ENCODE data around the gene ECHDC1.
"Not testable (repeated sequence)": the region's sequence is repeated elsewhere in the genome, so short reads cannot be mapped to it uniquely, and the experiment has no call there.

ECHDC1 gene

DNA sequence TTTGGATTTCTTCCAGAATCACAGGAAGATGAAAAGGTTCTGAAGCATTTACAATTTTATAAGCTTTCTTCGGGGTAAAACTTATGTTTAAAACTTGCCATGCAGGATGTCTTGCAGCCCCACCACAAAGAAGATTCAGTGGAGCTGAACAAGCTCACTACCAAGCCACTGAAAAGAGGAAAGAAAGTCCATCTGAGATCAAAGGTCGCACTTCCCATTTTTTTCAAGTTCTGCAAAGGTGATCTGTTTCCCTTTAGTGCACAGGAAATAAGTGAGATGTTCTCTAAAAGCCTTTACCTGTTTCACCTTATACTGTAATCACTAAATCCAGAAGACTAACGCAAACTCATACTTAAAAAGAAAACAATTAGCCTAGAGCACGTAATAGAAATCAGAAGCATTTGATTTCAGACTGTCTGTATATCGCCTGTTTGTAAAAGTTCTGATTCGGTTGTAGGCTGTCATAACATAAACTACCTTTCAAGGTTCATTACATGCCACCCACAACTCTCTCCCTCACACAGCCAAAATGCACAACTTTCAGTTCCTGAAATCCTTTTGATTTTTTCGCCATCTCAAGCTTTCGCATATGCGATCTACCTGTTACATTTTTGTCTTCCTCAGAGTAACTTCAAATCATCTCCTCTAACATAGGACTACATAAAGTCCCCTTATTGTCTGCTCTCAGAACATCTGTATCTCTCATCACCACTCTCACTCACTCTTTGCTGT is 1.8 kb downstream of the ECHDC1 start:
- DNase-seq, result no peak

DNA sequence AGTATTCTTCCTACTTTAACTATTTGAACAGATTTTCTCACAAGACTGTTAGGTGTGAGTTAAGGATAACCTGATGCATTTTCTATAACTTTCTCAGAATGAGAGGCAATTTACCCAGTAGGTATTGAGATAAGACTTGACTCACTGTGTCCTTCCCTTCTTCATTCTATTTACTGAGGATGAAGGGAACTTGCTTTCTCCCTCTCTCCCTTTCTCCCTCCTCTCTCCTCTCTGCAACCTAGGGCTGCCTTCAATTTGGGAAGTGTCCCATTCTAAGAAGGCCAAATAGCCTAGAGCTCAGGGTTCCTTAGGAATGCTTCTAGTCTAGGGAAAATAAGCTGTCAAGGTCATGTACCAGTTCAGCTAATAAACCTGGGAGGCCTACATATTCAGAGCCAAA is 3.2 kb downstream of the ECHDC1 start:
- DNase-seq, result no peak

DNA sequence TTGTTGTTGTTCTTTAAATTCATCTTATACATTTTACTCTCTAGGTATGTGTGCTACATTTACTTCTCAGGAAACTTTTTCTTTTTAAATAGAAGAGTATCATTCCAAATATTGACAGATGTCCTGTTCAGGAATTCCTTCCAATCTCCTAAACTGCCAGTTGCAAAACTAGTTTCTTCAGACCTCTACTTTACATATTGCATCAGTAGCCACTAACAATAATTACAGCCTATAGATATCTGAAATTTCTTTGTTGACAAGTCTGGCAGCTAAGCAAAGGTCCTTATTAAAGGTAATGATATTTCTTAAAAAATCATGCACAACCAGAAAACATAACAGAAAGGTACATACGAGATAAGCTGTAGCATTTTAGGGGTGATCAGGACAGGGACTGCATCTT is 4.5 kb downstream of the ECHDC1 start:
- DNase-seq, result no peak

DNA sequence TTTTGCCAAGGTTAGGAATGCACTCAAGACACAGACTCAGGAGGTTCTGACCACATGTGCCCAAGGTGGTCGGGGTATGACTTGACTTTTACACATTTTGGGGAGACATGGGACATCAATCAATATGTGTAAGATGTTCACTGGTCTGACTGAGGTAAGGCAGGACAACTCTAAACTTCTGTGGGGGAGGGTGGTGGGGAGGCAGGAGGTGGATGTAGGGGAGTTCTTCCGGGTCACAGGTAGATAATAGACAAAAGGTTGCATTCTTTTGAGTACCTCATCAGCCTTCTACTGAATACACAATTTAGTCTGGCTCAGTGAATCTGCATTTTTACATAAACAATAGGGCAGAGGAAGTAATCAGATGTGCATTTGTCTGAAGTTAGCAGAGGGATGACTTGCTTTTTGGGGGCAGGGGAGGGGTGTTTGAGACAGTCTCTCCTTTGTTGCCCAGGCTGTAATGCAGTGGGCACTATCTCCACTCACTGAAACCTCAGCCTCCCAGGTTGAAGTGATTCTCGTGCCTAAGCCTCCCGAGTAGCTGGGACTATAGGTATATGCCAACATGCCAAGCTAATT is 10.9 kb downstream of the ECHDC1 start:
- no peak for DNase-seq

DNA sequence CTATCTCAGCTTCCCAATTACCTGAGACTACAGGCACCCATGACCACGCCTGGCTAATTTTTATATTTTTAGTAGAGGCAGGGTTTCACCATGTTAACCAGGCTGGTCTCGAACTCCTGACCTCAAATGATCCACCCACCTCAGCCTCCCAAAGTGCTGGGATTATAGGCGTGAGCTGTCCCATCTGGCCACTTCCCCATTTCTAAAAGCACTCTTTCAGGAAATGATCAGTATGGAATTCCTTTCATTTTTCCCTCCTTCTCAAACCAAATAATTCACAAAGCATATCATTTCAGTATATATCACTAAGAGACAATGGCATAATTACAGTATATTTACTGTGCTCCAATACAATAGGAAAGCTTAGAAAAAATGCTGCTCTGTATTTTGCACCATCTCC is 12.2 kb downstream of the ECHDC1 start:
- not testable (repeated sequence) for DNase-seq

DNA sequence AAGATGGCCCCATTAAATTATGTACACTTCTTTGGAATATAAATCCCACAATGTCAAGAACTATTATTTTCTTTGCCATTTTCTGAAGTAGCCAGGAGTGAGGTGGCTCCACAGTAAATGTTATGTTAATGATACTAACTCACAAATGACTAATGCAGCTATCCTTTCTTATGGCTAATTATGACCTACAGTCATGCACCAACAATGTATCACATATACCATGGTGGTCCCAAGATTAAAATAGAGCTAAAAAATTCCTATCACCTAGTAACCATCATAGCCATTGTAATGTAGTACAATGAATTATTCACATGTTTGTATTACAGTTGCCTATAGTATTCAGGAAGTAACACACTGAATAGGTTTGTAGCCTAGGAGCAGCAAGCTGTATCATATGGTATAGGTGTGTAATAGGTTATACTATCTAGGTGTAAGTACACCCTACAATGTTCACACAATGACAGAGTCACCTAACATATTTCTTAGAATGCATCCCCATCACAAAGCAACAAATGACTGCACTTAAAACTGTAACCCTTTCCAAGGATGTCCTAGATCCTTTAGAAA is 15.3 kb downstream of the ECHDC1 start:
- DNase-seq, result no peak

DNA sequence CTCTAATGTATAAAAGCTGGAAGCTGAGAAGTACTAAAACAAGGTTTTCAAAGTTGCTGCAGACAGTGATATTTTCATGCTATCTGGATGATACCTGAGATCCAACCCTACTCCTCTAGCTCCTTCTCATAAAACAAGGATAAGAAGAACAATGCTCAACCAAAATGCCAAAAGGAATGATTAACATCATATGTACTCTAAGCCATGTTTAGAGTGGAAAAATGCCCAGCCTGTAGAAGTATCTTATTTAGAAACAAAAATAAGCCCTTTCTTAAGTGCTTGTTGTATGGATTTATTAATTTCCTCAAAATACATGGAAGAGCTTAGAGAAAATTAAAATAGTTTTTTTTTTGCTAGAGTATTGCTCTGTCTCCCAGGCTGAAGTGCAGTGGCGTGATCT is 23.7 kb downstream of the ECHDC1 start:
- no peak for DNase-seq

DNA sequence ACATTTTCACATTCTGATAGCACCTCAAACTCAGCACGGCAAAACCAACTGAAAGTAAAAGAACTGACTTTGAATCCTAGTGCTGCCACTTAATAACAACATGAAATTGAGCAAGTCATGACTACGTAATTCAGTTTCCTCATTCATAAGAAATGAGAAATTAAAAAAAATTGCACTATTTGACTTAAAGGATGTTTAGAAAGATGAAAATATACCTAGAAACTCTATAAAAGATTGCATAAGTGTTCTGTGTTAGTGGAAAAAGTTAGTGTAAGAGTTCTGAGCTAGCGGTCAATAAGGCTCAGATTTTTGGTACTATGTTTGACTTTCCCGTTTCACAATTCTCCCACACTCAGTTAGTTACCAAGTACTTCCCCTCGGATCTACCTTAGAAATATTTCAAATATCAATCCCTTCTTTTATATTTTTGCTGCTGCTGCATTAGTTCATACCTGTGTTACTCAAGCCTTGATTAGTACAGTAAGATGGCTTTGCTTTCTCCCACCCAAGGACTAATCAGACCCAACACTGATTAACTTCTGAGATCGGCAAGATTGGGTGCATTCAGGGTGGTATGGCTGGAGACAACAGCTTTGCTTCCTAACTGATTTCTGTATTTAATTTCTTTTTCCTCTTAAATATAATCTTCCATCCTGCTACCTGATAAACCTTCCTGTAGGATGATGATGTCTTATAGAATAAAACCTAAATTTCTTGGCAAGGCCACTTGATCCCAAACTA is 25.9 kb downstream of the ECHDC1 start:
- DNase-seq, result peak in 1 of 2 donors; percentile 6

DNA sequence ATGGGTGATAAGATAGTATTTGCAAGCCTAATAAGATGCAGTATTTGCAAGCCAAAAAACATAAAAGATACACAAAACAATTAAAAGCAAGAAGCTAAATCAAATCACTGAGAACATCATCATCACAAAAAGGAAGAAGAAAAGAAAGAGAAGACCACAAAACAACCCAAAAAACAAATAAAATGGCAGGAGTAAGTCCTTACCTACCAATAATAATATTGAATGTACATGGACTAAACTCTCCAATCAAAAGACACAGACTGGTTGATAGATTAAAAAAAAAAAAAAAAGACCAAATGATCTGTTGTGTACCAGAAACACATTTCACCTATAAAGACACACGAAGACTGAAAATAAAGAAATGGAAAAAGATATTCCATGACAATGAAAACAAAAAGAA is 37.7 kb downstream of the ECHDC1 start:
- no peak for DNase-seq

DNA sequence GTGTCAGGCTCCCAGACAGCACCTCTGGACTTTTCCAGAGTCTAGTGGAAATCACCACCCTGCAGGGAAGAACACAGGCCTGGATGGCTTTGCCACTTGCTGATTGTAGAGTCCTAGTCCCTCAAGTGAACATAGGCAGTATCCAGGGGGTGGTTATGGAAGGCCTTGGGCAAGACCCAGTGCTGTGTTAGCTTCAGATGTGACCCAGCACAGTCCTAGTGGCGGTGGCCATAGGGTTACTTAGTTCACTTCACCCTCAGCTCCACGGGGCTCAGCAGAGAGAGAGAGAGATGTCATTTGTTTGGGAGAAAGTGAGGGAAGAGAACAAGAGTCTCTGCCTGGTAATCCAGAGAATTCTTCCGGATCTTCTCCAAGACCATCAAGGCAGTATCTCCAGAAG is 39.5 kb downstream of the ECHDC1 start:
- DNase-seq, result no peak

DNA sequence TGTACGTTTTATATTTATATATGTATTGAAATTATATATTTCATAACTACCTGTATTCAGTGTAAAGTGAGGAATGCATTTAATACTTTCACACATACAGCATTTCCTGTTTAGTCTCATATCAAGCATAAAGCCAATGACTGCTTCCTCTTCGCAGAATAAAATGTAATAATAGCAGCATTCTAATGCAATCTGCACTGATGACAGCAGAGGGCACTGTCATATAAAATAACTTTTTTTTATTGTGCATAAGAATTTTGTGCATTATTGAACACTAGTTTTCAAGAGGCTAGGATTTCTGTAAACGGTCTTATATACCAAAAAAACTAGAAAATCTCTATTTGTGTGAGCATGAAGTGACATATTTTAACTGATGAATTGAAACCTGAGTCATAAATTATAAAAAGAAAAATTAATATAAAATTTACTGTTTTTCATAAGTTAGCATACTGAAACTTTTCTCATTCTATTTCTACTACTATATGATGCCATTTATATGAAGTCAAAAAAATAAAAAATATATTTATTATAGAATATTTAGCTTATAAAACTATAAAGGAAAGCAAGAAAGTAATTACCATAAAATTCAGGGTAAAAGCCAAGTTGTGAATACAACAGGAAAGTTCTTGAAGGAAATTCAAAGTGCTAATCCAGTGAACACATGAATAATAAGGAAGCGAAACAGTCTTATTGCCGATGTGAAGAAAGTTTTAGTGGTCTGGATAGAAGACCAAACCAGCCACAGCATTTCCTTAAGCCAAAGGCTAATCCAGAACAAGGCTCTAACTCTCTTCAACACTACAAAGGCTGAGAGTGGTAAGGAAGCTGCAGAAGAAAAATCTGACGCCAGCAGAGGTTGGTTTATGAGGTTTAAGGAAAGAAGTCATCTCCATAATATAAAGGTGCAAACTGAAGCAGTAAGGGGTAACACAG is 40.4 kb downstream of the ECHDC1 start:
- DNase-seq, result peak; percentile 33 to 75

DNA sequence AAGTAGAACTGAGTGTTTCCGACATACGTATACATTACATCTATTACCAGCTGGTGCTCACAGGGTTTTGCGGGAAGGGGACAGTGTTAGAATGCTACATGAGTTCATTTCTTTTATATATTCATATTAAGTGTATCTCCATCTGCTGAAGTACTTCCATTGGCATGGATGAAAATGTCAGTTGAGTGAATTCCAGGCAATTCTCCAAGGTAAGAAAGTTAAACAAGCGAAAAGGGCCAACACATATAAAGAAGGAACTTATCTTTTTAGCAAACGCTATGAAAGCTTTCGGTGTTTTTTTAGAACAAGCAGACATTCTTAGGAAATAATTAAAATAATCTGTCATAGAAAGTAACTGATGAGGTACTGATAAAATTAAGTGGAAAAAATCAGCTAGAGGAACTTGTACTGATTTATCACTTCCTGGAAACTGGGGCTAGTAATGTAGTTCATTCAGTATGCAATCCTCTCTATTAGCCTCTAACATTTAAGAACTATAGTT is 42.2 kb downstream of the ECHDC1 start:
- no peak for DNase-seq

DNA sequence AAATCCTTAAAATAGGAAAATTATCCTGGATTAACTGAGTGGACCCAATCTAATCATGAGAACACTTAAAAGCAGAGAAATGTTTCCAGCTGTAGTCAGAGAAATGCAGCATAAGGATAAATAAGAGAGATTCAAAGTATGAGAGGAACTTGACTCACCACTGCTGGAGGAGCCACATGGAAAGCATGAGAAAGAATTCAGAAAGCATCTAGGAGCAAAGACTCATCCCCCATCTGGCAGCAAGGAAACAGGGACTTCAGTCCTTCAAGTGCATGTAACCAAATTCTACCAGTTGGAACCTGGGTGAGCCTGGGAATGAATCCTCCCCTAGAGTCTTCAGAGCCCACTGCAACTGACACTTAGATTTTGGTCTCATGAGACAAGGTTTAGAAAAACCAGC is 43.0 kb downstream of the ECHDC1 start:
- no peak for DNase-seq

DNA sequence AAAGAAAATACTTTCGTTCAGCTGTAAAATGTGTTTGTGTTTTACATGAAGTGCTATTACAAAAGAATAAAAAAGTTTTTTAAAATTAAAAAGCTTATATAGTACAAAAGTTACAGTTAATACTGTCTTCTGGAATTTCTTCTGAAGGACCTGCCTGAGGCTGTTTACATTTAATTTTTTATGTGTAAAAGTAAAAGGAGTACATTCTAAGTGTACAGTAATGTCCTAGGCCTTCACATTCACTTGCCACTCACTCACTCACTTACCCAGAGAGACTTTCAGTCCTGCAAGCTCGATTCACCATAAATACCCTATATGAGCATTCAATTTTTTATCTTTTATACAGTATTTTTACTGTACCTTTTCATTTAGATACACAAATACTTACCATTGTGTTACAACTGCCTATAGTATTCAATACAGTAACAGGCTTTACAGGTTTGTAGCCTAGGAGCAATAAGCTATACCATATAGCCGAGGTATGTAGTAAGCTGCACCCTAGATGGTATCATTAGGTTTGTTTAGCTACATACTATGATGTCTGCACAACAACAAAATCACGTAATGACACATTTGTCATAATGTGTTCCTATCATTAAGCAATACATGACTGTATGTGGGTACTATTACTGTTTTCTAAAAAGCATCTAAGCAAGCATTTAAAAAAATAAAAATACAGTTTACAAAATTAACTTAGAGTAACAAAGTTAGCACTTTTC is 43.7 kb downstream of the ECHDC1 start:
- no peak for DNase-seq

DNA sequence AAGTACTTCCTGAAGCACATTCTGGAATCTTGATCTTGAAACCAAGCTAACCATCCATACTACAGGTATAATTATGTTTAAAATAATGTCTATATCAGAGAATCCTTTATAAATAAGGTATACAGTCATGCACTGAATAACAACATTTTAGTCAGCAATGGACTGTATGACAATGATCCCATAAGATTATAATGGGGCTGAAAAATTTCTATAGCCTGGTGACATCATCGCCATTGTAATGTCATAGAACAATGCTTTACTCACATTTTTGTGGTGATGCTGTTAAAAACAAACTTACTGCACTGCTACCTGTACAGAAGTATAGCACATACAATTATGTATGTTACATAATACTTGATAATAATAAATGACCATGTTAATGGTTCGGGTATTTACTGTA is 44.9 kb downstream of the ECHDC1 start:
- DNase-seq, result no peak

DNA sequence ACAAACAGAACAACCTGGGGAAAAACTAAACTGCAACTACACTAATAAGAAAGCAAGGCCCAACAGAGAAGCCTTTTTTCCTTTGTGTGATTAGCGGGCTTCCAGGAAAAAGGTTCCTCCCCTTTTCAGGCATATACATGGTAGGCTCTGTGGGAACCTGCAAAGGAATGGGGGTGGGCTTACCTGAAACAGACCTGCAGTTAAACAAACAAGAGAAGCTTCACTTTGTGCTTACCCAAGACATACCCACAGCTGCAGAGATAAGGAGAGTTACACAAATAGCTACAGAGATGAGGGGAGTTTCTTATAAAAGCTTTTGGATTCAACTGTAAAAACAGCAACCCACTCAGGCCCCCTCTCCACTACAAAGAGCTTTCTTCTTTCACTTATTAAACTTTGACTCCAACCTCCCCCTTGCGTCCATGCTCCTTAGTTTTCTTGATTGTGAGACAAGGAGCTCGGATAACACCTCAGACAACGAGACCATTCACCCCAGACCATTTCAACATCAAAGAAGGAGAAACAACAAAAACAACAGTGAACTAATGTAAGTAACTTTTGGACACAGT is 45.8 kb downstream of the ECHDC1 start:
- no peak for DNase-seq

DNA sequence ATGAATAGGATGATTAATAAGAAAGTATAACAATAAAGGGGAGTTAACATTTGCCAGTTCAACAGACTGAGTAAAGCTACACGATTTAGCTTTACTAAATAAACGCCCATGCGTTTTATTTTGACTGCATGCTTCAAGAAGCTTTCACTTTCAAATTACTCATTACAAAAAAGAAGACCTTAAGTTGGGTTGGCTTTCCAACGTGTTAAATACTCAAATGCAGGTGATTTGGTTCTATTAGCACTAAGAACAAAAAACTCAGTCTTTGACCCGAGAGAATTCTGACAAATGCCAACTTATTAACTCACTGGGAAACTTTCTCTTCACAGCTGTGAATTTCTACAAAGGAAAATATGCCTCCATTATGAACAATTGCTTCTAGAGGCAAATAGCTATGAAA is 51.9 kb downstream of the ECHDC1 start:
- DNase-seq, result peak in 1 of 2 donors; percentile 15

DNA sequence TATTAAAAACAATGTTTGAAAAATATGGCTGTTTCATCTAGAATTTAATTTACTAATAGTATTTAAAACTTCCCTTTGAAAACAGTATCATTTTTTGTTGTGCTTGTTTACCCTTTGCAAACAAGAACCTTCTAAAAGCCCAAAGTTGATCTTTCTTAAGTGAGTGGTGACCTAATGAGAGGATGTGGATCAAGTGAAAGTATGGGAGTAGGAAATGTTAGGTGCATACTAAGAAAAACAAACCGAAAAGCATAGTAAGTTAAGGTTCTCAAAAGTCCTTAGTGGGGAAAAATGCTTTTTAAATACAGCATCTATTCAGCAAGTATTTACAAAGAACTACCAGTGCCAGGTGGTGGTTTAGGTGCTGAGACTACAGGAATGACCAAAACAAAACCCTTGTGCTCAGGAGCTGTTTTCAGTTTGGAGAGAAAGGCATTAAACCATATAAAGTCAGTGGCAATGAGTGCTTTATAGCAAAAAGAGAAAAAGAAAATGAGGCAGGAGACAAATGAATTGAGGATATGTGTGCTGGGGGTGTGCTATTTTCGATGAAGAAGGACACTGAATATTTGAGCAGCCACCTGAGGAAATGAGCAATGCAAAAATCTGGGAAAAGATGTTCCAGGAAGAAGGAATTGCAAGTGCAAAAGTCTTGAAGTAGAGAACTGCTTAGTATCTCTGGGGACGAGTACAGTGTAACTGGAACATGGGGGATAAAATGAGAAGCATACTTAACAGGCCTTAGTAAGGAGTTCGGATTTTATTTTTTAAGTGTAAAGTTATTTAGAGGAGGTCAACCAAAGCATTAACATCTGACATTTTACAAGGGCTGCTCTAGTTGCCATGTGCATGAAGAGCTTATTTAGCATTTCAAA is 52.8 kb downstream of the ECHDC1 start:
- no peak for DNase-seq

DNA sequence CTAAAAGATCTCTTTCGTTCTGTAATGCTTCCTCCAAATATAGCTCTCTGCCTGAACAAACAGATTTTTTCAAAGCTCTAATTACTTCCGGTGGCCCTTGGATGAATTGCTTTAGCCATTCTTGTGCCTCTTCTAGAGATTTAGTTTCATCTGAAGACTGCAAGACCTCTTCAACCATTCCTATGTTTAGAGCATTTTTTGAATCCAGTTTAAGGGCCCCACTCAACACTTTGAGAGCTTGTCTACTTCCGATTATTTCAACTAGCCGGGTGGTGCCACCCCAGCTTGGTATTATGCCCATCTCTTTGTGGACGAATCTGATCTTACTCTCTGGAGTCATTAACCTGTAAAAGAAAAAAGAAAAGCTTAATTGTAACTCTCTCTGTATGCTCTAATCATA is 53.5 kb downstream of the ECHDC1 start:
- no peak for DNase-seq

DNA sequence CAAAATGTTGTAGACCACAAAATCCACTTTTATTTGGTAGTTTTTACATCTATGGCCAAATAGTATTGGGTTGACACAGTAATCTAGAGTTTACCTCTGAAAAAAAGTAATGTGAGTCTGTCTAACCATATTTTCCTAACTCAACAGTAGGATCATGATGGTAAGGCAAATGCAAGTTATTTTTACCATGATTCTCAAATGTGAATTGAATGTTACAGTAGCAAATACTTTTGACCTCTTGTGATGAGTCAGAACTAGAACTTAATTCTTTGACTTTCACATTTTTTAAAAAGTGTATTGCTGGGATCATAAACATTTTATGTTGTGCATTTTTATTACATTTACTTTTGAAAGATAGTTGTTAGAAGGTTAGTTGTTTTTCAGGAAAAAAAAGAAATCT is 54.7 kb downstream of the ECHDC1 start:
- DNase-seq, result no peak

DNA sequence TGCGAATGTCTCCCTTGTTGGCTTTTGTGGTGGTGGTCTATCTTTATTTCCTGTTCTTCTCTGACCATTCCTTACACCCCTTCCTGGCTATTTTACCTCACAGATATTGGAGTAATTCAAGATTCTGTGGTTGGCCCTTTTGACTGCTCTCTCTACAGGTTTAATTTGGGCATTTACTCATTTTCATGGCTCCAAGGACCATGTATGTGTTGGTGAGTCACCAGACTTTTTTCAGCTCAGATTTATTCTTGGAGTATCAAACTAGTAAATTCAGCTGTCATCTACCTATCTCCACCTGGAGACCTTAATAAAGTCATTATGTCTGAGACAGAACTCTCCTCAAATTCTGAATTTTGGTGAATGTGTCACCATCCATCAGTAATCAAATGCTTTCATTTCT is 61.2 kb downstream of the ECHDC1 start:
- DNase-seq, result no peak
